ENCODE results near the gene GLS2.

Gene GLS2

DNA sequence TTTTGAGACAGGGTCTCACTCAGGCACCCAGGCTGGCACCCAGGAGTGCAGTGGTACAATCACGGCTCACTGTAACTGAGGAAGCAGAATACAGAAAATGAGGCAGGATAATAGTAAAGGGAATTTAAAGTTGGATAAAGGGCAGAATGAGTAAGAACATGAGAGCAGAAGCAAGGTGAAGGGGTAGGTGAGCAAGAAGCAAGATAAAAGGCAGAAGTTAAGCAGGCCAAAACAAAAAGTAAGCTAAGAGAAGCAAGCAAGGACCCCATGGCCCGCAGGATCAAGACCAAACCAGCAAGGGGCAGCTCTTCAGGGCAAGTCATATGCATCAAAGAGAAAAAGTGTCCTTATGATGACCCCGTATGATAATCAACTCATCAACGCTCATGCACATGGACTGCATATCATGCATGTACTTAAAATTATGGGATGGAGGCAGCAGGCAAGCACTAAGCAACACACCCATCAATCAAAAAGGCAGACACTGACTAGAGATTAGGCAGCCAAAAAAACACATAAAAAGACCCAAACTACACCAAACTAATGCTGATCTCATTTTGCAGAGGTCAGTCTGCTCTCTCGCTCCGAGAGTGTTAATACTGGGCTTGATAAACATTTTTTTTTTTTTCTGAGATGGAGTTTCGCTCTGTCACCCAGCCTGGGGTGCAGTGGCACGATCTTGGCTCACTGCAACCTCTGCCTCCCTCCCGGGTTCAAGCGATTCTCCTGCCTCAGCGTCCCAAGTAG is 50.4 kb downstream of the GLS2 start:
- DNase-seq: no peak

DNA sequence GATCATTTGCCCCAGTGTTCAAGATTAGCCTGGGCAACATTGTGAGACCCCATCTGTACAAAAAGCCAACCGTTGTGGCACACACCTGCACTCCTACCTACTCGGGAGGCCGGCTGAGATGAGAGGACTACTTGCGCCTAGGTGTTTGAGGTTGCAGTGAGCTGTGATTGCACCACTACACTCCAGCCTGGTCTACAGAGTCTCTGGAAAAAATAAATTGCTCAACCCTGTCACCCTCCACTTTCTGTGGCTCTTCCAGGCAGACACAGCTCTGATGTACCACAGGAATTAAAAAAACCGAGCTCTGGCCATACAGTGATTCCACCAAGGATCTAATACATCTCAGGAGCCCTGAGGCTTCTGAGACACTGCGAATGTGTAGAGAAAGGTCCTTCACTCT is 53.1 kb downstream of the GLS2 start:
- DNase-seq: no peak

DNA sequence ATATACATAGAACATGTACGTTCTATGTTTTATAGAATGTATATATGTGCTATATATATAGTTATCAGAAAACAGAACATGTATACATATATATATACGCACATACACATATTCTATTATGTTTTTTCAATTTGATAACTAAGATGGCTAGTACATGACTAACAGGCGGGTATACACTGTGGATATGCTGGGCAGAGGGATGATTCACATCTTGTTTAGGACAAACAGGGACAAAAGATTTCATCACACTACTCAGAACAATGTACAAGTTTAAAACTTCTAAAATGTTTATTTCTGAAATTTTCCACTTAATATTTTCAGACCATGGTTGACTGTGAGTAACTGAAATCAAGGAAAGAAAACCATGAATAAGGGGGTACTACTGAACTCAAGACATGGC is 56.1 kb downstream of the GLS2 start:
- no peak for DNase-seq

DNA sequence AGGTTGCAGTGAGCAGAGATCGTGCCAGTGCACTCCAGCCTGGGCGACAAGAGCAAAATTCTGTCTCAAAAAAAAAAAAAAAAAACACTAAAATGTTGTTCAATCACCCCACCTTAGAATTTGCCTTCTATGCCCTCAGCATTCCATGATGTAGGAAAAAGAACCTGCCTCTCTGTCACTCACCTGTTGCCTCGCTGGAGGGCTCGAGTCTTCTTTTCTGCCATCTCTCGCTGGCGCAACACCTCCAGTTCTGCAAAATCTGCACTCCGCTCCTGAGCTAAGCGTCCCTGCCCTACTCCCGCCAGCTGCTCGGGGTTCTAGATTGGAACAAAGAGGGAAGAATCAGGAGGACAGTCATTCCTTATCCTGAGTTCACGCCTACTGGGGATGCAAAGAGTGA is 56.7 kb downstream of the GLS2 start:
- no peak for DNase-seq

DNA sequence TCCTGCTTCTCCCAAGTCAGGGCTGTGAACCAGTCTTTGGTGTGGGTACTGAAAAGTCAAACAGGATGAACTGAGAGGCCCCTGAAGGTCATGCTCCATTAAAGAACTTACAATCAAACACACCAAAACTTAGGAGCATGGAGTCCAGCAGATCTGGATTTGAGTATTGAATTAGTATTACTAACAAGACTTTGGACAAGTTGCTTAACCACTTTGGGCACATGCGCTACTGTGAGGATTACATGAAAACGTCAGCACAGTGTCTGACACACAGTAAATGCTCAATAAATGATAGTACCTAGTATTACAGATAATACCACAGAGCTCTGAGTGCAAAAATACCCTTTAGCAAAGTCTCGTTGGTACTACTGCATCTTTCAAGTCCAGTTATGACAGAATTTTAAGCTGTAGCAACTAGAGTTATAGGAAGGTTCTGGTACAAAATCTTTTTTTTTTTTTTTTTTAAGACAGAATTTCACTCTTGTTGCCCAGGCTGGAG is 62.0 kb downstream of the GLS2 start:
- DNase-seq: no peak

DNA sequence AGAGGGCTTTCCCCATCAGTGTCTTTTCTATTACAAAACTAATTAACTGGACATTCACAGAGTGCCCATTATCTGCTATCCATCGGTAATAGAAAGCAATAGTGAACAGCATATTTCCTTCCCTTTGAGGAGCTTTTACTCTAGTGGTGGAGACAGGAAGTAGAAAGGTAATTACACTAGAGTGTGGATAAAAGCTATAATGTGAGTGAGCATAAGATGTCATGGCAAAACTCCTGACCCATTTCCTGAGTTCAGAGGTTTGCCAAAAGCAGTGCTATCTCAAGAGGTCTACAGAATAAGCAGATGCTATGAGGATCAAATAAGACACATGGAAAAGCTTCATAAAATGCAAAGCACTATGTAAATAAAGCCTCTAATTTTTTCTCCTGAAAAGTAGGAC is 62.8 kb downstream of the GLS2 start:
- no peak for DNase-seq
